Esophagus muscularis mucosa (tissue), 4 donors: ENCODE data around the gene DACH2. TPM values are rescaled to one million over a fixed set of nuclear protein-coding genes. Genes with fewer than 3 reads are reported as not detected.

Source experiments
- DNase-seq: peaks from one replicate; pipeline ENCODE4 v3.0.0-alpha.2; 2017; ENCODE audit errors: extremely low spot score
- H3K27ac ChIP-seq, 4 donors: fragments of 200-600 bp; sonication (generic); replicated peaks in 1 of 4; 1 replicate in 3 of 4; 2 replicates in 1 of 4; pipeline ENCODE4 v1.5.1; 2016 to 2019; ENCODE audit warnings: mild to moderate bottlenecking in 1 of 4
- H3K27me3 ChIP-seq, 4 donors: fragments of 200-600 bp; sonication (generic); one replicate each; pipeline versions ENCODE4 v1.5.1 to v1.6.0; 2016 to 2019
- H3K36me3 ChIP-seq, 4 donors: fragments of 200-600 bp; sonication (generic); one replicate each; pipeline ENCODE4 v1.5.1; 2016 to 2019
- H3K4me1 ChIP-seq, 4 donors: fragments of 200-600 bp; sonication (generic); one replicate each; pipeline ENCODE4 v1.5.1; 2016 to 2019
- H3K4me3 ChIP-seq, 4 donors: fragments of 200-600 bp; sonication (generic); 1 replicate in 2 of 4; 2 replicates in 2 of 4; pipeline ENCODE4 v1.5.1; 2016 to 2019; ENCODE audit warnings: mild to moderate bottlenecking in 4 of 4, moderate library complexity in 1 of 4
- H3K9me3 ChIP-seq, 4 donors: fragments of 200-600 bp; sonication (generic); 1 replicate in 3 of 4; 2 replicates in 1 of 4; pipeline ENCODE4 v1.5.1; 2016 to 2019
- CTCF ChIP-seq, 3 experiments: fragments of 200-600 bp in 2 of 3; fragments of 450-650 bp in 1 of 3; sonication (generic) in 2 of 3; IDR thresholded peaks; one replicate each; pipeline ENCODE4 v1.5.1; 2017 to 2019; ENCODE audit warnings: antibody characterized with exemption in 3 of 3, mild to moderate bottlenecking in 2 of 3, moderate library complexity in 1 of 3
- EP300 ChIP-seq: sonication (generic); formaldehyde crosslinking; IDR thresholded peaks from one replicate; pipeline ENCODE4 v1.6.1; 2017; ENCODE audit warnings: antibody characterized with exemption
- POLR2A ChIP-seq: fragments of 450-650 bp; IDR thresholded peaks from one replicate; pipeline ENCODE4 v1.6.1; 2017; ENCODE audit warnings: antibody characterized with exemption, moderate library complexity, mild to moderate bottlenecking, low read depth
- POLR2AphosphoS5 ChIP-seq, 2 donors: sonication (generic); formaldehyde crosslinking; IDR thresholded peaks; one replicate each; pipeline ENCODE4 v1.6.1; 2017; ENCODE audit warnings: antibody characterized with exemption in 2 of 2
- WGBS: methylation state at CpG from one replicate; pipeline ENCODE4 v1.1.5; 2018; 5-methylcytosine and 5-hydroxymethylcytosine counted together
- intact Hi-C: fragments of 100-400 bp; cut with DNase I; formaldehyde crosslinking; loops from one replicate; pipeline ENCODE4 v1.15.1; 2023
- total RNA-seq, 4 donors: library from RNA; depleted of rRNA; stranded (reverse); fragments of >200 nt; gene quantifications; one replicate each; pipeline versions ENCODE4 v1.1.0 to v1.2.1, GENCODE V29; 2016

The DACH2 gene
- total RNA-seq, 4 donors from 2014 or later, result 0.39 TPM; not detected in 3

GRCh38 chrX:86724277-86724676 lies 576.0 kb downstream of the DACH2 start:
- H3K27ac ChIP-seq, result no peak overlapping the region
- H3K4me3 ChIP-seq, result no peak overlapping the region
- no peaks in the 10 kb centered on the region for H3K36me3 ChIP-seq
- intact Hi-C loops, result no loop called here
- peaks cover 0 to 10% (median 0%) of the 10 kb centered on the region in 4 donors for H3K9me3 ChIP-seq
- WGBS, result 66% methylated on average over 3 of the region's 3 CpGs
- DNase-seq, result no peak
- H3K27me3 ChIP-seq, result no peaks in the 10 kb centered on the region
- H3K4me1 ChIP-seq, result no peaks in the 10 kb centered on the region
- TF ChIP-seq POLR2AphosphoS5 (IDR thresholded peaks at IDR 0.05) (no peak), CTCF (IDR thresholded peaks at IDR 0.05) (no peak), POLR2A (no peak), EP300 (no peak)

- Histone ChIP-seq H3K27ac (no peak overlapping the region), H3K9me3 (no peaks in the 10 kb centered on the region), H3K4me1 (no peaks in the 10 kb centered on the region), H3K4me3 (no peak overlapping the region), H3K36me3 (no peaks in the 10 kb centered on the region), H3K27me3 (no peaks in the 10 kb centered on the region)
- no peak for TF ChIP-seq POLR2AphosphoS5 (IDR thresholded peaks at IDR 0.05)
- TF ChIP-seq POLR2A, result no peak
- no peak for TF ChIP-seq EP300
- TF ChIP-seq CTCF (IDR thresholded peaks at IDR 0.05), result no peak
- intact Hi-C loops, result no loop called here
- no peak for DNase-seq
- 73% methylated on average over 3 of the region's 3 CpGs for WGBS
Observed at GRCh38 chrX:86747091-86747490, 598.8 kb downstream of the DACH2 start.

GRCh38 chrX:86805241-86805640 lies 657.0 kb downstream of the DACH2 start:
- no peak for TF ChIP-seq POLR2A
- TF ChIP-seq EP300, result no peak
- TF ChIP-seq CTCF (IDR thresholded peaks at IDR 0.05), result no peak
- TF ChIP-seq POLR2AphosphoS5 (IDR thresholded peaks at IDR 0.05), result no peak
- H3K9me3 ChIP-seq, result peaks cover 0 to 8% (median 0%) of the 10 kb centered on the region in 4 donors
- no peaks in the 10 kb centered on the region for H3K36me3 ChIP-seq
- DNase-seq, result no peak
- no peak overlapping the region for H3K4me3 ChIP-seq
- no peaks in the 10 kb centered on the region for H3K4me1 ChIP-seq
- no peaks in the 10 kb centered on the region for H3K27me3 ChIP-seq
- H3K27ac ChIP-seq, result no peak overlapping the region
- intact Hi-C loops, result no loop called here
- 78% methylated on average over 2 of the region's 2 CpGs for WGBS

- Histone ChIP-seq H3K36me3 (no peaks in the 10 kb centered on the region), H3K27ac (no peak overlapping the region), H3K4me3 (no peak overlapping the region), H3K27me3 (no peaks in the 10 kb centered on the region), H3K9me3 (peaks cover 0 to 8% (median 0%) of the 10 kb centered on the region in 4 donors), H3K4me1 (no peaks in the 10 kb centered on the region)
- TF ChIP-seq EP300 (no peak), CTCF (IDR thresholded peaks at IDR 0.05) (peak in 1 of 3 experiments; percentile 3)
- intact Hi-C loops, result no loop called here
- 63% methylated on average over 2 of the region's 2 CpGs for WGBS
- no peak for DNase-seq
Observed at GRCh38 chrX:86806786-86807185, 658.5 kb downstream of the DACH2 start.

GRCh38 chrX:86809651-86810050 lies 661.4 kb downstream of the DACH2 start:
- intact Hi-C loops, result no loop called here
- no peaks in the 10 kb centered on the region for H3K27me3 ChIP-seq
- no peaks in the 10 kb centered on the region for H3K36me3 ChIP-seq
- TF ChIP-seq POLR2AphosphoS5 (IDR thresholded peaks at IDR 0.05) (no peak), POLR2A (no peak), EP300 (no peak), CTCF (IDR thresholded peaks at IDR 0.05) (no peak)
- H3K27ac ChIP-seq, result no peak overlapping the region
- H3K4me3 ChIP-seq, result no peak overlapping the region
- no peak for DNase-seq
- no peaks in the 10 kb centered on the region for H3K4me1 ChIP-seq
- H3K9me3 ChIP-seq, result peaks cover 0 to 8% (median 0%) of the 10 kb centered on the region in 4 donors
- WGBS, result 32% methylated on average over 2 of the region's 2 CpGs
